Cortex of kidney (tissue), 1 donor: ENCODE measurements around the gene CALM3.

ENCODE experiments used
- DNase-seq: peaks from one replicate; lab custom pipeline; 2025; lab: John Stamatoyannopoulos, UW

The CALM3 gene

GRCh38 chr19:46637224-46637623 lies 36.1 kb downstream of the CALM3 start:
- DNase-seq: no peak

DNA sequence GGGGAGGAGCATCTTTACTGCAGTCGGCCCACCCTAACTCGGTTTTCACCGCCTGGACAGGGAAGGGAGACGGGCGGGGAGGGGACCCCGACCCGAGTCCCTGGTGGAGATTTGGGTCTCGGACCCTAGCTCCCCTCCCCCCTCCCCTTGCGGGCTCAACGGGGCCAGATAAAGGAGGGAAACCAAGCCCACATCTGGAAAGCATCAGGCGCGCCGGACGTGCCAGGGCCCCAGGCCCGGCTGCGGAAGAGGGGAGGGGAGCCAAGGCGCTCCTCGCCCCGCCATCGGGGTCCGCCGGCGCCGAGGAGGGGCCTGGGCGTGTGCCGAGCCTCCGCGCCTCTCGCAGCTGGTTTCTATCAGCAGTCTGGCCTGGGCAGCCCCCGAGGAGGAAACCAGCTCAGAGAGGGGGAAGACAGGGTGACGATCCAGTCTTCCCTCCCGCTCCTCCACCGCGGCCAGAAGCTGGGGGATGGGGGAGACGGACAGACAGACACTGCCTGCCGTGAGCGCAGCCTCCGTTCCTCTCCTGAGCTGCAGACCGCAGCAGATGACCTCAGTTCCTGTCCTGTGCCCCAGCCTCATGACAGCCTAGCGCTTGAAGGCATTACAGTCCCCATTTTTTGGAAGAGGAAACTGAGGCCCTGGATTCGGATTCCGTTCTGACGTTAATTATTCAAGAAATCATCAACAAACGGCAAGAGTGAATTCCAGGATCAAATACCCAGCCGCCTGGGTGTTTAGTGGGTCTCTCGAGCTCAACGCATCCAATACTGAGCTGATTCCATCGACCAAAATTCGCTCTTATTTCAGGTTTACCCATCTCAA lies 38.4 kb downstream of the CALM3 start:
- DNase-seq: no peak

DNA sequence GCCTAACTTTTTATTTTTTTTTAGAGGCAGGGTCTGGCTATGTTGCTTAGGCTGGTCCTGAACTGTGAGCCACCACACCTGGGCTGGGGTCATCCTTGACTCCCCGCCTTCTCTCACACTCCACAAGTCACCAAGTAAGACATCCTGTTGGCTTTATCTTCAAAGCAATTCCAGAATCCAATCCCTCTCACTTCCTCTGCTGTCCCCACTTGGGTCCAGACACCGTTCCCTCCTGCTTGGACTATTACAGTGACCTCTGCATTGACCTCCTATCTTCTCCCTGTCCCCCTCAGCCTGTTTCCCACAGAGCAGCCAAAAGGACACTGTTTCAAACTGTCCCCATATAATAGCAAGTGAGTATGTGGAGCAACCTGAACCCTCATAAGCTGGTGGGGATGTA lies 39.5 kb downstream of the CALM3 start:
- no peak for DNase-seq

- no peak for DNase-seq
These were observed 43.6 kb downstream of the CALM3 start for GRCh38 chr19:46644720-46645119.

DNA sequence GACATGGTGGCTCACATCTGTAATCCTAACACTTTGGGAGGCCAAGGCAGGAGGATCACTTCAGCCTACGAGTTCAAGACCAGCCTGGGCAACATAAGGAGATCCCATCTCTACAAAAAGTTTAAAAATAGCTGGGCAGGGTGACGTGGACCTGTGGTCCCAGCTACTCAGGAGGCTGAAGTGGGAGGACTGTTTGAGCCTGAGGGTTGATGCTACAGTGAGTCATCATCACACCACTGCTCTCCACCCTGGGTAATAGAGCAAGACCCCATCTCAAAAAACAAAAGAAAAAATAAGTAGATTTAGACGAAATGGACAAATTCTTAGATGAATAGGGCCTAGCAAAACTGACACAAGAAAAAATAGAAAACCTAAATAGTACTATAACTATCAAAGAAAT lies 45.3 kb downstream of the CALM3 start:
- no peak for DNase-seq

DNA sequence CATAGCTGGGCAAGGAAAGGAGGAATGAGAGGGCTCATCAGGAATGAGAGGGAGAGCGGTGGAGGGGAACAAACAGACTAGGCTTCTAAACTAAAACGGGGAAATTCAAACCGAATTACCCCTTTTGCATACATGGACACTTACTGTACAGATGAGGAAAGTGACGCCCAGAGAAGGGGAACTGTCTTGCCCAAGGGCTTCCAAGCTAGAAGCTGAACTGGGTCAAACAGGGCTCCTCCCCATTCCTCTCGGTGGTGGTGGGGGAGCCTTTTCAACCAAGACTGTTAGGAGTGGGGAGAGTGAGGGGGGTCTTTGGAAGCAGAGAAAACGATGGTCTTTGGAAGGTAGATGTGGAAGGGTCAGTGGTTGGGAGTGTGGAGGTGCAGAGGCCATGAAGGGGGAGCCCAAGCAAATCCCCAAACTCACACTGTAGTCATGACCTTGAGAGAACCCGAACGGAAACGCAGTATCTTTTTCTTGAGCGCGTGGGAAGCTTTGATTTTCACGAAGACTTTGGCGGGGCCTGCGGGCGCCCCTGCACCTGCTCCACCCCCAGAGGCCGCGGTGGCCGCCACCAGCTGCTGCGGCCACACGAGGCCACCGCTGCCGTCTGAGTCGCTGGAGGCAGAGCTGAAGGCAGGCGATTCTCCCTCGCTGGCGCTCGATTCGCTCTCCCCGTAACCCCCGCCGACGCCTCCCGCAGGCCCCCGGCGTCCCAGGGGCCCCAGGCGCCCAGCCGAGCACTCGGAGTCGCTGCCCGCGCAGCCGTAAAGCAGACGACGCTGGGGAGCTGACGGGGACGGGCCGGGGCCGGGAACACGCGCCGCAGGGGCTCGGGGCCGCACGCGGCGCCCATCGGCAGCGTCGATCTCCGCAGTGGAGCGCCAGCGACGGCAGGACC lies 47.2 kb downstream of the CALM3 start:
- no peak for DNase-seq

DNA sequence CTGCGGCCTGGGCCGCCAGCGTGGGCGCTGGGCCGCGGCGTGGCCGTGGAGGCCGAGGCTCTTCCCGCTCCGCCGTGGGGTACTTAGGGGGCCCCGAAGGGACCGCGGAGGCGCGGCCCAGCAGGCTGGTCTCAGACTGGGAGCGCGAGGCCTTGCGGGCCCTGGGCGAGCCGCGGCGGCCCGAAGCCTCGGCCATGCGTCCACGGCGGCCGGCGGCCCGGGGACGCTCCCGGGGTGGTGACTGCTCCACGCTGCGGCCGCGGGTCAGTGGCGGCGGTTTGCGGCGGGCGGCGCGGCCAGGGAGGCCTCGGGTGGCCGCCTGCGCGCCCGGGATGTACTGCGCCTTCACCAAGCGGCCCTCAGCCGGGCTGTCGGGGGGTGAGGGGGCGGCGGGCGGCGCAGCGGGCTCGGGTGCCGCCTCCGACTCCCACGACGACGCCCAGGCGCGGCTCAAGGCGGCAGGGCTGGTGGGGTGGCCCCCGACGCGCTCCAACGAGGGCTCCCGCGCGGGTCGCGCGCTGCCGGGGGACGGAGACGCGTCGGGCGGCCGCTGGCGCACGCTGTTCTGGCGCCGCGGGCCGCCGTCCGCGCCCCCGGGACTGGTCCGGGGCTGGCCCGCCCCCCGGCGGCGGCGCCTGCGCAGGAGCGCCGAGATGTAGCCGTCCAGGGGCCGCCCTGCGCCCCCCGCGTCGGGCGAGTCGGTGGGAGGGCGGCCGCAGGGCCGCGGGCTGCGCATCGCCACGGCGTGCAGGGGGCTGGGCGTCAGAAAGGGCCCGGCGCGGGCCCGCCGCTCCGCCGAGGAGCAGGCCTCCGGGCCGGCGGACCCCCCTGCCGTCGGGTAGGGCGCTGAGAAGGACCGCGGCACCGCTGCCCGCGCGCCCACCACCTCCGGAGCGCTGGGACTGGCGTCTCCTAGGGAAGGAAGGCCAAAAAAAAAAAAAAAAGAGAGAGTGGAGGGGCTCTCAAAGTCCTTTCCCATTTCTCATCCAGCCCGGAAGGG lies 48.1 kb downstream of the CALM3 start:
- no peak for DNase-seq

GRCh38 chr19:46650445-46650844 lies 49.3 kb downstream of the CALM3 start:
- no peak for DNase-seq

GRCh38 chr19:46654621-46655152 lies 53.6 kb downstream of the CALM3 start:
- no peak for DNase-seq

GRCh38 chr19:46656541-46656940 lies 55.4 kb downstream of the CALM3 start:
- DNase-seq: no peak

- DNase-seq: no peak
These were observed 58.2 kb downstream of the CALM3 start for GRCh38 chr19:46659151-46660007.

GRCh38 chr19:46660008-46660517 lies 58.9 kb downstream of the CALM3 start:
- no peak for DNase-seq
